NCI-H1694 treated with DMSO at 0.1 percent for 48 hours (cell line): Measurements from ENCODE around the gene RBM38.
"Not testable (repeated sequence)": the region's sequence is repeated elsewhere in the genome, so short reads cannot be mapped to it uniquely, and the experiment has no call there.

Experiments used
- DNase-seq: peaks from one replicate; lab custom pipeline; 2025; lab: John Stamatoyannopoulos, UW

RBM38 gene

GRCh38 chr20:57390604-57391438 is at the start of gene RBM38:
Gene RBM38, plus strand, starts transcription at chr20:57391396. Its CDS starts 186 bp downstream, at chr20:57391582.
- peak; percentile 9 for DNase-seq

DNA sequence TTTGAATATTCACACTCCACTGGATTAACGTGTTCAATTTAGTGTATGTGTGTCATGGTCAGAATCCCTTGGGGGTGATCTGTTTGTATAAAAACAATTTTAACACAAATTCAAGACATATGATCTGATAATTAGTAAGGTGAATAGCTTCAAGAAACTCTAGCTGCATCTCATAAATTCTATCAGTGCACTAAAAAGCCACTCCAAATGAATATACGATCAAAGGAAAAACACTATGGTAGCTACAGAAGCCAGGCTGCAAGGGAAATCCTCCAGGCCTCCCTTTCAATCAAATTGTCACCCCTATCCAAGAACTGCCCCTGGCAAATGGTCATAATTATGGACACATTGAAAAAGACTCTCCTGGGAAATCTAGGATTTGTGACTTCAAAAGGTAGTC is 49.5 kb upstream of the RBM38 start:
- DNase-seq = no peak

GRCh38 chr20:57342829-57343228 is 48.4 kb upstream of the RBM38 start:
- no peak for DNase-seq

- peak; percentile 10 for DNase-seq
These were observed 44.7 kb upstream of the RBM38 start for GRCh38 chr20:57346477-57346876.

- no peak for DNase-seq
These were observed 43.8 kb upstream of the RBM38 start for GRCh38 chr20:57347393-57347792.

DNA sequence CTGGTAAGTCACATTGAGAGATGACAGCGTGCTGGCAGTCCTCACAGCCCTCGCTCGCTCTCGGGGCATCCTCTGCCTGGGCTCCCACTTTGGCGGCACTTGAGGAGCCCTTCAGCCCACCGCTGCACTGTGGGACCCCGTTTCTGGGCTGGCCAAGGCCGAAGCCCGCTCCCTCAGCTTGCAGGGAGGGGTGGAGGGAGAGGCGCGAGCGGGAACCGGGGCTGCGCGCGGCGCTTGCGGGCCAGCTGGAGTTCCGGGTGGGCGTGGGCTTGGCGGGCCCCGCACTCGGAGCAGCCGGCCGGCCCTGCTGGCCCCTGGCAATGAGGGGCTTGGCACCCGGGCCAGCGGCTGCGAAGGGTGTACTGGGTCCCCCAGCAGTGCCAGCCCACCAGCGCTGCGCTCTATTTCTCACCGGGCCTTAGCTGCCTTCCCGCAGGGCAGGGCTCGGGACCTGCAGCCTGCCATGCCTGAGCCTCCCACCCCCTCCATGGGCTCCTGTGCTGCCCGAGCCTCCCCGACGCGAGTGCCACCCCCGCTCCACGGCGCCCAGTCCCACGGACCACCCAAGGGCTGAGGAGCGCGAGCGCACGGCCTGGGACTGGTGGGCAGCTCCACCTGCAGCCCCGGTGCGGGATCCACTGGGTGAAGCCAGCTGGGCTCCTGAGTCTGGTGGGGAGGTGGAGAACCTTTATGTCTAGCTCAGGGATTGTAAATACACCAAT is 42.8 kb upstream of the RBM38 start:
- not testable (repeated sequence) for DNase-seq

GRCh38 chr20:57348922-57349574 is 42.1 kb upstream of the RBM38 start:
- not testable (repeated sequence) for DNase-seq

- no peak for DNase-seq
These were observed 41.0 kb upstream of the RBM38 start for GRCh38 chr20:57350081-57350710.

GRCh38 chr20:57350726-57351041 is 40.5 kb upstream of the RBM38 start:
- not testable (repeated sequence) for DNase-seq

DNA sequence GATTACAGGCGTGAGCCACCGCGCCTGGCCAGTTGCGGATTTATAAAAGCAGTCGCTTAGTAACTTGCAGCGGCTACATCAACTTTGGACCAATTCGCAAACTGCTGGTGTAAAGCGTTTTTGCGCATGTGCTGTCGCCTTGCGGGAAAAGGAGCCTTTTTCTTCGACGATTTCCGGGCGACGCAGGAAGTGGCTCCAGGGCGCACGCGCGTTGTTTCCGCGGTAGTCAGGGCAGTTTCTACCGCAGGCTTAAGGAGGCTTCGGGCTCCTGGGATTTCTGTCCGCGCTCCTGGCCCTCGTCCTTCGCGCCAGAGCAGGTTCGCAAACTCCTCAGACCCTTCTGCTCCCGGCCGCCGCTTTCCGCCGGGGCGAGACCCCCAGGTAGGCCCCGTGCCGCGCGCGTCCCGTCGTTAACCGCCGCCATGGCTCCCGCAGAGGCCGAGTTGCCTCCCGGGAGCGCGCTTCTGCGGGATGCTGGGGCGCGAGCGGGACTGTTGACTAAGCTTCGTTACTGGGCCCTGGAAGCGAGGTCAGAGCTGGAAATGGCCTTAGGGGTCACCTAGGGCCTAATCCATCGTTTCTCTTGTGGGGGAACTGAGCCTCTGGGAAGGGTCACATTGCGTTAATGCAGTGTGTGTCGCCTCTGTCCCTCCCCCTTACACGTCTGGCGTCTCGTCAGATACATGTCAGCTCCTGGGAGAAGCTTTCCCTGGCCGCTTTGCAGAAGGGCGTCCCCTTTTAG is 40.0 kb upstream of the RBM38 start, which contains the start of gene RAE1:
RAE1 (plus strand) TSS at position 214 of the 742 bp plus-strand sequence. CDS start 2,784 bp downstream, outside the sequence.
- DNase-seq = peak; percentile 67

- no peak for DNase-seq
These were observed 38.9 kb upstream of the RBM38 start for GRCh38 chr20:57352305-57352704.

DNA sequence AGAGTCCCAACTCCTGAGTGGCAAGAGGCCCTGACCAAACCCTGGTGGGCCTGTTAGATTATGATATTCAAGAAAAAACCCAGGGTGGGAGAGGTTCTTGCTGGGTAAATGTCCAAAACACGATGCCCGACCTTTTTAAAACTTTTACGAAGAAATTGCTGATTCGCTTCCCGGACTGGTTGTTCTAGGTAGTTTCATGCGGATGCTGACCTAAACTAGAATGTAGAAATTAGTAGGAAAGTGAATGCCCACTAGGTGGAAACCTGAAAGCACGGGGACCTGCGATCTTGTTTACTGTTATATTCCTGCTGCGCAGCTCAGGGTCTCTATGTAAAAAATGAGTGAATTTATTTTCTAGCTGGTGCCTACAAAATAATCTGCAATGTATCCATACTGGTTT is 37.8 kb upstream of the RBM38 start:
- no peak for DNase-seq

DNA sequence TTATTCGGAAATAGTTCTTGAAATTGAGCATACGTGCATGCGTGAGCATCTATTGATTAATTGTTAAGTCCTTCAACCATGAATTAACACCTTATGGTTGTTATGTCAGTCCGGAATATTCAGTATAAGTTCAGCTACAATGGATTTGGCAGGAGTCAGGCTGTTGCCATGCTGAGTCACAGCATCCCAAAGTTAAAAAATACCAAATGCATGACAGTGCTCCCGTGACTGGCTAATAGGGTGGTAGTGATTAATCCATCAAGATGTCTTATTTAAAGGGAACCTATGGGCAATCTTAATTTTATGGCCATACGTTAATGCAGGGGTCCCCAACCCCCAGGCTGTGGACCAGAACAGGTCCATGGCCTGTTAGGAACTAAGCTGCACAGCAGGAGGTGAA is 29.7 kb upstream of the RBM38 start:
- no peak for DNase-seq

DNA sequence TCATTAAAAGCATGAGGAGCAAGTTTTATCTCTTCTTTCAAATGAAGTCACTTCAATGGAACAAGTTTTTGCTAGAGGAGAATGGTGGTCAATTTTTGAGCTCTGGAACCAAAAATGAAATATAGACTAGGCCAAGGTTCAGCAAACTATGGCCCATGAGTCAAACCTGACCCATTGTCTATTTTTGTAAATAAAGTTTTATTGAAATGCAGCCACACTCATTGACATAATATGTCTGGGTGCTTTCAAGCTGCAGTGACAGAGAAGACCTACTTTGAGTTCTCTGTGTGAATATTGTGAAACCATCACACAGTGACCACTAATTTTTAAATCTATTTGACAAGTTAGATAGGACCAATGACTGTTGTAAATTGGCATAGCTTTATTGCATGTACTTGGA is 26.7 kb upstream of the RBM38 start:
- no peak for DNase-seq

GRCh38 chr20:57369596-57369995 is 21.6 kb upstream of the RBM38 start:
- DNase-seq = no peak

DNA sequence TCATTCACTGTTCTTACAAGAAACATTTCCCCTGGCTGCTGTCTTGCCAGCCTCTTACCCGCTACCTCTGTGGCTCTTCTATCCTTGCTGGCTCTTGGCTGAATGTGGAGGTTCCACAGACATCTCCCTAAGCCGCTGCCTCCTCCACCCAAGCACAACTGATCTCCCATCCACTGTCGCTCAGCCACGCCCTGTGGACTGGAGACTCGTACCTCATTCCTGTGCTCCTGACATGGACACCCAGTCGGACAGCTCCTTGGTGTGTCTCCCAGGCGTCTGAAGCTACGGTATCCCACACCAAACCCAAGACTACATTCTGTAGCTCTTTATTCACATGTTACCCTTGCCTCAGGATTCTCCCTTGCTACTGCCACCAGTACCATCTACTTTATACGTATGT is 20.9 kb upstream of the RBM38 start:
- no peak for DNase-seq

- DNase-seq = no peak
These were observed 19.8 kb upstream of the RBM38 start for GRCh38 chr20:57371363-57371762.

DNA sequence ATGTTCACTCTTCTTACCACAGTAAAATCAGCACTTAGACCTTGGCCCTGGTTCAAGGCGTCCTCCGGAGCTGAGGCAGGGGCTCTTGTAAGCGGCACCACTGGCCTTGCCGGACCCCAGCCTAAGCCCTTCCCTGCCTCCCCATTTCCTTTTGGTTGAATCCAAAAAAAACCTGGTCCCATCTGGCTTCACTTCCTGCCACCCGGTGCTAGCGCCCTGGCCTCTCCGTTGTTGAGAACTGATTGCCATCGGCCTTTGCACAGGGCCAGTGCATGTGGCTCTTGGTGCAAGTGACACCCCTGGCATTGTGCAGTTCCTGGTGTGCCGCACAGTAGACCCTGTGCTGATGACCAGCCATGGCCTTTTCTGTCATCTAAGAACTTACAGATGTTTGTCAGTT is 19.0 kb upstream of the RBM38 start:
- no peak for DNase-seq

DNA sequence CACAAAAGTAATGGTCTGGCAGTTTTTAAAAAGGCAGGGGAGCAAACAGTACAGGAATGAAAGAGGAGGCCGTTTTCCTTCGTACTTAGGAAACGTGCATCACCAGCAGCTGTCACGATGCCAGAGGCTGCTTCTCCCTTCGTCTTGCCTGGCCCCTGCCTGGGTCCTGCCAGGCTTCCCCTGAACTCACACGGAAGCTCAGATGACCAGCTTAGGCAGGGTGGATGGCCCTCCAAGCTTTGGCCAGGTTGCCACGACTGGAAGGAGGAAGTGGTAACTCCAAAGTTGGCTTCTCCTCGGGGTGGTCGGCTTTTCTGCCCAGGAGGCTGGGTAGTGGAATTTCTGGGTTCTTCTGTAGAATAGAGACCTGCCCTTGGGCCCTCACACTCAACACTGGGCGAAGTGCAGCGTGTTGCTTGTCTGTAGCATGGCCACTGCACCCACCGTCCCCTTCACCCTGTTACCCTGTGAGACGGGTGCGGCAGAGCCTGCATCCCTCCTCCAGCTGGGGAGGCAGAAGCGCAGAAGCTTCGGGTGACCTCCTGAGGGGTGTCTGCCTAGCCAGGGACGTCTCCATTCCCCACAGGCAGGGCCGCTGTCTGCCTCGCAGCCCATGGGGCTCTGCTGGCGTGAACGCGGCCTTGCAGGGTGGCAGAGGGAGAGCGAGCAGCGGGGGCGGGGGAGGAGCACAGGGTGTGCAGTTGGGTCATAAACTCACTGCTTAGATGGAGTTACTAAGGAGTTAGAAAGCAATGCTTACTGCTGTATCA is 18.4 kb upstream of the RBM38 start:
- no peak for DNase-seq

GRCh38 chr20:57374343-57374930 is 16.8 kb upstream of the RBM38 start:
- DNase-seq = no peak
